ENCODE measurements around the gene PDE7B. TPM values are rescaled to one million over a fixed set of nuclear protein-coding genes. Genes with fewer than 3 reads are reported as not detected.

PDE7B gene
- total and polyA plus RNA-seq, 9 of the 15 experiments (the other 6 are each of a cell fraction or from before 2014, with no cell fraction given), result 0.01 TPM; not detected in 8

DNA sequence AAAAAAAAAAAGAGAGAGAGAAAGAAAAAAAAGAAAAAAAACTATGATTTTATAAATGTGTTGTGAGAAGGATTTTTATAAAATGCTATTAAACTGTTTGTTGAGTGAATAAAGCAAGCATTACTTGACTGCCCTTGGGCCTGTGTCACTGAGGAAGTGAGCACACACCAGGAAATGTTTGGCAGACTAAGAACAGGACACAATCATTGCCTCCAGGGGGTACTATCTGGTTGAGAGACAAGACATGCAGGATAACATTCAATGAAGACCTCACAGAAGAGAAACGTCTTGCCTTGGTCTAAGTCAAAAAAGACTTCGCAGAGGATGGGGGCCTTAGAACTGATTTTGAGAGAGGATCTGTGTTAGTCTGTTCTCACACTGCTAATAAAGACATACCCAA, 358.0 kb downstream of the PDE7B start:
- intact Hi-C loops (cut with micrococcal nuclease) (no loop called here), in situ Hi-C loops (cut with MboI) (no loop called here)
- WGBS (ENCODE audit: insufficient coverage, low coverage, missing lambda C conversion rate), result 0% methylated on average over 2 of the region's 2 CpGs
- DNase-seq (ENCODE audit: extremely low read depth in 1 of 4, low spot score in 3 of 4) (no peak), ATAC-seq (peak; percentile 78), FAIRE-seq (no peak)
- Histone ChIP-seq H3K4me3 (no peak overlapping the region), H3K27me3 (ENCODE audit: control insufficient read depth in 2 of 2, insufficient read depth in 2 of 2, low read length in 2 of 2) (peaks cover 10 to 28% of the 10 kb centered on the region in 2 experiments), H3K9me1 (ENCODE audit: control insufficient read depth, insufficient read depth, low read length) (no peaks in the 10 kb centered on the region), H4K20me1 (replicated peaks; ENCODE audit: control insufficient read depth, insufficient read depth, low read length) (no peaks in the 10 kb centered on the region), H2AFZ (ENCODE audit: low read depth, low read length) (no peak overlapping the region), H3K4me2 (ENCODE audit: insufficient read depth, low read length) (no peak overlapping the region), H3K79me2 (ENCODE audit: control insufficient read depth, insufficient read depth, low read length) (no peaks in the 10 kb centered on the region), H3K27ac (ENCODE audit: extremely low read depth, low read depth, low read length) (no peak overlapping the region), H3K4me1 (replicated peaks in 1 of 2; ENCODE audit: control insufficient read depth in 2 of 2, insufficient read depth in 2 of 2, low read length in 2 of 2) (no peaks in the 10 kb centered on the region), H3K9me3 (replicated peaks; ENCODE audit: control insufficient read depth, insufficient read depth, low read depth, low read length) (no peaks in the 10 kb centered on the region), H3K36me3 (ENCODE audit: control insufficient read depth, insufficient read depth, low read length) (no peaks in the 10 kb centered on the region), H3K9ac (ENCODE audit: insufficient read depth in 1 of 2, low read depth in 2 of 2, low read length in 2 of 2) (no peak overlapping the region)
- POLR2A ChIA-PET, result no interaction called here
- BruUV-seq (replicated peaks), result no TSS peak
- CTCF ChIA-PET (ENCODE audit: low intra/inter-chr PET ratio), result interaction anchor here (0.9 kb wide), 1 partner anchor 108 kb away, joined by 3 read pairs; no protein-coding TSS in a partner anchor
- TF ChIP-seq, protein P1, sequence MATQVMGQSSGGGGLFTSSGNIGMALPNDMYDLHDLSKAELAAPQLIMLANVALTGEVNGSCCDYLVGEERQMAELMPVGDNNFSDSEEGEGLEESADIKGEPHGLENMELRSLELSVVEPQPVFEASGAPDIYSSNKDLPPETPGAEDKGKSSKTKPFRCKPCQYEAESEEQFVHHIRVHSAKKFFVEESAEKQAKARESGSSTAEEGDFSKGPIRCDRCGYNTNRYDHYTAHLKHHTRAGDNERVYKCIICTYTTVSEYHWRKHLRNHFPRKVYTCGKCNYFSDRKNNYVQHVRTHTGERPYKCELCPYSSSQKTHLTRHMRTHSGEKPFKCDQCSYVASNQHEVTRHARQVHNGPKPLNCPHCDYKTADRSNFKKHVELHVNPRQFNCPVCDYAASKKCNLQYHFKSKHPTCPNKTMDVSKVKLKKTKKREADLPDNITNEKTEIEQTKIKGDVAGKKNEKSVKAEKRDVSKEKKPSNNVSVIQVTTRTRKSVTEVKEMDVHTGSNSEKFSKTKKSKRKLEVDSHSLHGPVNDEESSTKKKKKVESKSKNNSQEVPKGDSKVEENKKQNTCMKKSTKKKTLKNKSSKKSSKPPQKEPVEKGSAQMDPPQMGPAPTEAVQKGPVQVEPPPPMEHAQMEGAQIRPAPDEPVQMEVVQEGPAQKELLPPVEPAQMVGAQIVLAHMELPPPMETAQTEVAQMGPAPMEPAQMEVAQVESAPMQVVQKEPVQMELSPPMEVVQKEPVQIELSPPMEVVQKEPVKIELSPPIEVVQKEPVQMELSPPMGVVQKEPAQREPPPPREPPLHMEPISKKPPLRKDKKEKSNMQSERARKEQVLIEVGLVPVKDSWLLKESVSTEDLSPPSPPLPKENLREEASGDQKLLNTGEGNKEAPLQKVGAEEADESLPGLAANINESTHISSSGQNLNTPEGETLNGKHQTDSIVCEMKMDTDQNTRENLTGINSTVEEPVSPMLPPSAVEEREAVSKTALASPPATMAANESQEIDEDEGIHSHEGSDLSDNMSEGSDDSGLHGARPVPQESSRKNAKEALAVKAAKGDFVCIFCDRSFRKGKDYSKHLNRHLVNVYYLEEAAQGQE (IDR thresholded peaks at IDR 0.05; ENCODE audit: borderline replicate concordance), result peak; percentile 10; the same call in 1 of the 2 replicates
- TF ChIP-seq, protein P1 (CRISPR knock-in tag; IDR thresholded peaks at IDR 0.05; ENCODE audit: low read depth), result no peak
- TF ChIP-seq RAD21 (CRISPR knock-in tag; conservative IDR thresholded peaks at IDR 0.05 in 1 of 2, IDR thresholded peaks at IDR 0.05 in 1 of 2) (peak in 1 of 2 experiments; percentile 44; a peak in 2 of 4 replicates), STAG1 (CRISPR knock-in tag; IDR thresholded peaks at IDR 0.05; ENCODE audit: borderline replicate concordance) (no peak)
- TF ChIP-seq, protein P2, sequence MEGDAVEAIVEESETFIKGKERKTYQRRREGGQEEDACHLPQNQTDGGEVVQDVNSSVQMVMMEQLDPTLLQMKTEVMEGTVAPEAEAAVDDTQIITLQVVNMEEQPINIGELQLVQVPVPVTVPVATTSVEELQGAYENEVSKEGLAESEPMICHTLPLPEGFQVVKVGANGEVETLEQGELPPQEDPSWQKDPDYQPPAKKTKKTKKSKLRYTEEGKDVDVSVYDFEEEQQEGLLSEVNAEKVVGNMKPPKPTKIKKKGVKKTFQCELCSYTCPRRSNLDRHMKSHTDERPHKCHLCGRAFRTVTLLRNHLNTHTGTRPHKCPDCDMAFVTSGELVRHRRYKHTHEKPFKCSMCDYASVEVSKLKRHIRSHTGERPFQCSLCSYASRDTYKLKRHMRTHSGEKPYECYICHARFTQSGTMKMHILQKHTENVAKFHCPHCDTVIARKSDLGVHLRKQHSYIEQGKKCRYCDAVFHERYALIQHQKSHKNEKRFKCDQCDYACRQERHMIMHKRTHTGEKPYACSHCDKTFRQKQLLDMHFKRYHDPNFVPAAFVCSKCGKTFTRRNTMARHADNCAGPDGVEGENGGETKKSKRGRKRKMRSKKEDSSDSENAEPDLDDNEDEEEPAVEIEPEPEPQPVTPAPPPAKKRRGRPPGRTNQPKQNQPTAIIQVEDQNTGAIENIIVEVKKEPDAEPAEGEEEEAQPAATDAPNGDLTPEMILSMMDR (IDR thresholded peaks at IDR 0.05 in 2 of 3, conservative IDR thresholded peaks at IDR 0.05 in 1 of 3; ENCODE audit: insufficient read depth in 2 of 3, low read depth in 1 of 3, low read length in 3 of 3), result peak; percentile 9 to 42 (median 23); a peak in 3 of 6 replicates
- TF ChIP-seq, protein P3, sequence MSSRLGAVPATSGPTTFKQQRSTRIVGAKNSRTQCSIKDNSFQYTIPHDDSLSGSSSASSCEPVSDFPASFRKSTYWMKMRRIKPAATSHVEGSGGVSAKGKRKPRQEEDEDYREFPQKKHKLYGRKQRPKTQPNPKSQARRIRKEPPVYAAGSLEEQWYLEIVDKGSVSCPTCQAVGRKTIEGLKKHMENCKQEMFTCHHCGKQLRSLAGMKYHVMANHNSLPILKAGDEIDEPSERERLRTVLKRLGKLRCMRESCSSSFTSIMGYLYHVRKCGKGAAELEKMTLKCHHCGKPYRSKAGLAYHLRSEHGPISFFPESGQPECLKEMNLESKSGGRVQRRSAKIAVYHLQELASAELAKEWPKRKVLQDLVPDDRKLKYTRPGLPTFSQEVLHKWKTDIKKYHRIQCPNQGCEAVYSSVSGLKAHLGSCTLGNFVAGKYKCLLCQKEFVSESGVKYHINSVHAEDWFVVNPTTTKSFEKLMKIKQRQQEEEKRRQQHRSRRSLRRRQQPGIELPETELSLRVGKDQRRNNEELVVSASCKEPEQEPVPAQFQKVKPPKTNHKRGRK (tag; IDR thresholded peaks at IDR 0.05), result 0 out of 2 replicates have a peak, but pooled peaks have one; percentile 55
